ENCODE data around the gene FBXL19.
"Not testable (repeated sequence)": the region's sequence is repeated elsewhere in the genome, so short reads cannot be mapped to it uniquely, and the experiment has no call there.

Gene FBXL19

GRCh38 chr16:30888856-30889499 lies 34.4 kb upstream of the FBXL19 start:
- H3K4me3 ChIP-seq (ENCODE audit: insufficient read depth, low read length, poor library complexity, severe bottlenecking): no peak overlapping the region
- no peak overlapping the region for H3K9ac ChIP-seq (ENCODE audit: low read length)
- H3K27ac ChIP-seq (ENCODE audit: low read depth, low read length): no peak overlapping the region
- H3K9me2 ChIP-seq (replicated peaks; ENCODE audit: insufficient read depth, low read length): no peaks in the 10 kb centered on the region
- no peaks in the 10 kb centered on the region for H3K36me3 ChIP-seq (ENCODE audit: low read length)
- H3F3A ChIP-seq (ENCODE audit: insufficient read depth): peaks cover 5% of the 10 kb centered on the region; the same call in 1 of the 2 replicates
- no peak overlapping the region for H2AFZ ChIP-seq (ENCODE audit: low read depth, low read length, severe bottlenecking)
- no peak overlapping the region for H3K4me2 ChIP-seq (ENCODE audit: low read depth, low read length, poor library complexity, severe bottlenecking)
- no peaks in the 10 kb centered on the region for H3K27me3 ChIP-seq (ENCODE audit: low read length)
- H3K9me3 ChIP-seq (ENCODE audit: insufficient read depth, low read length): no peaks in the 10 kb centered on the region
- no peaks in the 10 kb centered on the region for H3K79me2 ChIP-seq (ENCODE audit: insufficient read depth, low read length)
- TF ChIP-seq EZH2phosphoT487 (conservative IDR thresholded peaks at IDR 0.05; ENCODE audit: low read length) (no peak), CTCF (IDR thresholded peaks at IDR 0.05; ENCODE audit: insufficient read depth, low read length, poor library complexity, severe bottlenecking) (no peak)
- no peaks in the 10 kb centered on the region for H4K20me1 ChIP-seq (ENCODE audit: low read depth, low read length)

- Histone ChIP-seq H3K27me3 (ENCODE audit: low read length) (no peaks in the 10 kb centered on the region), H3K9ac (ENCODE audit: low read length) (no peak overlapping the region), H3K4me2 (ENCODE audit: low read depth, low read length, poor library complexity, severe bottlenecking) (no peak overlapping the region), H3K79me2 (ENCODE audit: insufficient read depth, low read length) (no peaks in the 10 kb centered on the region), H3K9me2 (replicated peaks; ENCODE audit: insufficient read depth, low read length) (no peaks in the 10 kb centered on the region), H3K36me3 (ENCODE audit: low read length) (no peaks in the 10 kb centered on the region), H3K4me3 (ENCODE audit: insufficient read depth, low read length, poor library complexity, severe bottlenecking) (no peak overlapping the region), H2AFZ (ENCODE audit: low read depth, low read length, severe bottlenecking) (no peak overlapping the region), H3F3A (ENCODE audit: insufficient read depth) (peaks cover 12% of the 10 kb centered on the region), H4K20me1 (ENCODE audit: low read depth, low read length) (no peaks in the 10 kb centered on the region), H3K9me3 (ENCODE audit: insufficient read depth, low read length) (no peaks in the 10 kb centered on the region), H3K27ac (ENCODE audit: low read depth, low read length) (no peak overlapping the region)
- no peak for TF ChIP-seq CTCF (IDR thresholded peaks at IDR 0.05; ENCODE audit: insufficient read depth, low read length, poor library complexity, severe bottlenecking)
- no peak for TF ChIP-seq EZH2phosphoT487 (conservative IDR thresholded peaks at IDR 0.05; ENCODE audit: low read length)
Observed at GRCh38 chr16:30889721-30890120, 33.7 kb upstream of the FBXL19 start.

DNA sequence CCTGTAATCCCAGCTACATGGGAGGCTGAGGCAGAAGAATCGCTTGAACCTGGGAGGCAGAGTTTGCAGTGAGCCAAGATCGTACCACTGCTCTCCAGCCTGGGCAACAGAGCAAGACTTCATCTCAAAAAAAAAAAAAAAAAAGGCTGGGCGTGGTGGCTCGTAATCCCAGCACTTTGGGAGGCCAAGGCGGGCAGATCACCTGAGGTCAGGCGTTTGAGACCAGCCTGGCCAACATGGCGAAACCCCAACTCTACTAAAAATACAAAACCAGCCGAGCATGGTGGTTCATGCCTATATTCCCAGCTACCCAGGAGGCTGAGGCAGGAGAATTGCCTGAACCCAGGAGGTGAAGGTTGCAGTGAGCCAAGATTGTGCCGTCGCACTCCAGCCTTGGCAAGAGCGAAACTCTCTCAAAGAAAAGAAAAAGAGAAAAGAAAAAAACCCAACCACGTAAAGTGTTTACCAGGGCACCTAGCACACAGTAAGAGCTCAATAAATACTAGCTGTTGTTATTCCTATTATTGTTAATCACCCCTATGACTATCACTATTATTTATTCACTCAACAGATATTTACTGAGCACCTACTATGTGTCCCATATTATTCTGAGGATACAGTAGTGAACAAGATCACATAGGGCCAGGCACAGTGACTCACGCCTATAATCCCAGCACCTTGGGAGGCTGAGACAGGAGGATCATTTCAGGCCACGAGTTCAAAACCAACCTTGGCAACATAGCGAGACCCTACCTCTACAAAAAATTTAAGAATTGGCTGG lies 32.1 kb upstream of the FBXL19 start:
- not testable (repeated sequence) for H3K9me3 ChIP-seq (ENCODE audit: insufficient read depth, low read length); H4K20me1 ChIP-seq (ENCODE audit: low read depth, low read length); H3K27me3 ChIP-seq (ENCODE audit: low read length); H3K4me3 ChIP-seq (ENCODE audit: insufficient read depth, low read length, poor library complexity, severe bottlenecking); H2AFZ ChIP-seq (ENCODE audit: low read depth, low read length, severe bottlenecking); H3K79me2 ChIP-seq (ENCODE audit: insufficient read depth, low read length); H3K9ac ChIP-seq (ENCODE audit: low read length); H3K4me2 ChIP-seq (ENCODE audit: low read depth, low read length, poor library complexity, severe bottlenecking); H3K36me3 ChIP-seq (ENCODE audit: low read length); H3K27ac ChIP-seq (ENCODE audit: low read depth, low read length); H3K9me2 ChIP-seq (replicated peaks; ENCODE audit: insufficient read depth, low read length)
- H3F3A ChIP-seq (ENCODE audit: insufficient read depth): peaks cover 21% of the 10 kb centered on the region

All from SU-DHL-6 (cell line).